ENCODE measurements around the gene CNPY4. TPM values are rescaled to one million over a fixed set of nuclear protein-coding genes. Genes with fewer than 3 reads are reported as not detected.

CNPY4 gene
- total RNA-seq, 4 donors from 2014 or later = 3.8 to 8.4 (median 6.5) TPM

- TF ChIP-seq POLR2A (IDR thresholded peaks at IDR 0.05) = no peak
- TF ChIP-seq CTCF (IDR thresholded peaks at IDR 0.05) = no peak
- WGBS, 2 donors = 72 to 78% methylated on average over 16 of the region's 16 CpGs
- intact Hi-C loops (cut with DNase I; ENCODE audit: low total_unique reads) = no loop called here
- H3K4me3 ChIP-seq (ENCODE audit: low read depth, poor library complexity, severe bottlenecking) = no peak overlapping the region
- no peak for DNase-seq (ENCODE audit: low spot score in 2 of 2)
Observed at GRCh38 chr7:100156331-100157068, 37.1 kb downstream of the CNPY4 start.

GRCh38 chr7:100157069-100157333 is 37.6 kb downstream of the CNPY4 start:
- no peak for TF ChIP-seq POLR2A (IDR thresholded peaks at IDR 0.05)
- TF ChIP-seq CTCF (IDR thresholded peaks at IDR 0.05) = no peak
- intact Hi-C loops (cut with DNase I; ENCODE audit: low total_unique reads) = no loop called here
- no peak for DNase-seq (ENCODE audit: low spot score in 2 of 2)
- no peak overlapping the region for H3K4me3 ChIP-seq (ENCODE audit: low read depth, poor library complexity, severe bottlenecking)
- WGBS, 2 donors = 61 to 68% methylated on average over 5 of the region's 5 CpGs

GRCh38 chr7:100157334-100158228 is 38.1 kb downstream of the CNPY4 start:
- H3K4me3 ChIP-seq (ENCODE audit: low read depth, poor library complexity, severe bottlenecking) = peak overlapping the region; percentile 83
- 32 to 35% methylated on average over 24 to 25 of the region's 32 CpGs for WGBS, 2 donors
- intact Hi-C loops (cut with DNase I; ENCODE audit: low total_unique reads) = no loop called here
- TF ChIP-seq CTCF (IDR thresholded peaks at IDR 0.05) (no peak), POLR2A (IDR thresholded peaks at IDR 0.05) (no peak)
- DNase-seq (ENCODE audit: low spot score in 2 of 2) = peak in 1 of 2 donors; percentile 86

GRCh38 chr7:100158229-100159098 is 39.0 kb downstream of the CNPY4 start, which contains the start of gene TRAPPC14:
Gene TRAPPC14, minus strand, starts transcription at chr7:100158723. Its CDS starts 224 bp downstream, at chr7:100158499.
- 1 to 2% methylated on average over 26 to 80 of the region's 87 CpGs for WGBS, 2 donors
- TF ChIP-seq CTCF (IDR thresholded peaks at IDR 0.05) (no peak), POLR2A (IDR thresholded peaks at IDR 0.05) (no peak)
- peak; percentile 87 to 98 for DNase-seq (ENCODE audit: low spot score in 2 of 2)
- H3K4me3 ChIP-seq (ENCODE audit: low read depth, poor library complexity, severe bottlenecking) = peak within 1 kb of the TSS; percentile 83
- intact Hi-C loops (cut with DNase I; ENCODE audit: low total_unique reads) = no loop called here

- no peak for TF ChIP-seq POLR2A (IDR thresholded peaks at IDR 0.05)
- TF ChIP-seq CTCF (IDR thresholded peaks at IDR 0.05) = no peak
- H3K4me3 ChIP-seq (ENCODE audit: low read depth, poor library complexity, severe bottlenecking) = no peak overlapping the region
- DNase-seq (ENCODE audit: low spot score in 2 of 2) = no peak
- WGBS, 2 donors = 45 to 49% methylated on average over 7 of the region's 7 CpGs
- intact Hi-C loops (cut with DNase I; ENCODE audit: low total_unique reads) = no loop called here
Observed at GRCh38 chr7:100159099-100159623, 39.7 kb downstream of the CNPY4 start.
